Neural progenitor cell (in vitro differentiated cells): ENCODE measurements around the gene SLC27A5. TPM values are rescaled to one million over a fixed set of nuclear protein-coding genes. Genes with fewer than 3 reads are reported as not detected.
A peak's percentile ranks its signal among the peaks of the same experiment; 100 is the strongest.

Source experiments
- DNase-seq: peaks from one replicate; pipeline ENCODE4 v3.0.0-alpha.2; 2016; ENCODE audit warnings: low spot score
- H2AFZ ChIP-seq: fragments of 200-600 bp; sonication (generic); replicated peaks from 2 replicates; pipeline ENCODE4 v1.6.1; 2016; ENCODE audit warnings: antibody characterized with exemption
- H3F3A ChIP-seq: fragments of 200-600 bp; sonication (generic); 2 replicates; pipeline ENCODE4 v1.6.1; 2016; ENCODE audit warnings: antibody characterized with exemption, low read depth
- H3K27ac ChIP-seq: fragments of 200-600 bp; sonication (generic); 2 replicates; pipeline ENCODE4 v1.5.1; 2016; ENCODE audit warnings: mild to moderate bottlenecking
- H3K27me3 ChIP-seq: fragments of 200-600 bp; sonication (generic); 2 replicates; pipeline ENCODE4 v1.6.1; 2016; ENCODE audit warnings: mild to moderate bottlenecking, moderate library complexity
- H3K36me3 ChIP-seq: fragments of 200-600 bp; sonication (generic); 2 replicates; pipeline ENCODE4 v1.5.1; 2016
- H3K4me1 ChIP-seq: fragments of 200-600 bp; sonication (generic); 2 replicates; pipeline ENCODE4 v1.6.1; 2016; ENCODE audit warnings: mixed run types
- H3K4me2 ChIP-seq: fragments of 200-600 bp; sonication (generic); 2 replicates; pipeline ENCODE4 v1.6.1; 2016
- H3K4me3 ChIP-seq: fragments of 200-600 bp; sonication (generic); 2 replicates; pipeline ENCODE4 v1.5.1; 2016
- H3K79me2 ChIP-seq: fragments of 200-600 bp; sonication (generic); 2 replicates; pipeline ENCODE4 v1.6.1; 2016; ENCODE audit warnings: low read depth
- H3K9ac ChIP-seq: fragments of 200-600 bp; sonication (generic); 2 replicates; pipeline ENCODE4 v1.6.1; 2016
- H3K9me3 ChIP-seq: fragments of 200-600 bp; sonication (generic); 2 replicates; pipeline ENCODE4 v1.5.1; 2016; ENCODE audit warnings: low read depth
- H4K20me1 ChIP-seq: fragments of 200-600 bp; sonication (generic); 2 replicates; pipeline ENCODE4 v1.6.1; 2016; ENCODE audit warnings: low read depth
- H3K27ac Mint-ChIP-seq: 3 replicates; pipeline ENCODE4 v1.8.0; 2021; ENCODE audit warnings: mixed read lengths
- H3K27me3 Mint-ChIP-seq: 2 replicates; pipeline ENCODE4 v1.8.0; 2022; ENCODE audit warnings: low read depth, mild to moderate bottlenecking, inconsistent platforms, moderate library complexity, mixed read lengths; ENCODE audit not compliant: insufficient read depth
- H3K36me3 Mint-ChIP-seq: 3 replicates; pipeline ENCODE4 v1.8.0; 2021; ENCODE audit warnings: mixed read lengths
- H3K4me1 Mint-ChIP-seq: 3 replicates; pipeline ENCODE4 v1.8.0; 2021; ENCODE audit warnings: mixed read lengths
- H3K4me3 Mint-ChIP-seq: 3 replicates; pipeline ENCODE4 v1.8.0; 2021; ENCODE audit warnings: mild to moderate bottlenecking, moderate library complexity, mixed read lengths
- H3K9me3 Mint-ChIP-seq: 3 replicates; pipeline ENCODE4 v1.8.0; 2020; ENCODE audit warnings: mixed read lengths
- CTCF ChIP-seq: fragments of 200-600 bp; sonication (generic); IDR thresholded peaks from 2 replicates; pipeline ENCODE4 v1.5.1; 2017; ENCODE audit warnings: antibody characterized with exemption, mild to moderate bottlenecking
- EZH2 ChIP-seq: fragments of 200-600 bp; sonication (generic); IDR thresholded peaks from 2 replicates; pipeline ENCODE4 v1.6.1; 2017; ENCODE audit warnings: antibody characterized with exemption, mild to moderate bottlenecking, moderate library complexity
- EZH2phosphoT487 ChIP-seq: fragments of 200-600 bp; sonication (generic); IDR thresholded peaks from 2 replicates; pipeline ENCODE4 v1.6.1; 2017; ENCODE audit warnings: antibody characterized with exemption
- total RNA-seq: library from RNA; depleted of rRNA; stranded (reverse); fragments of >200 nt; gene quantifications from 2 replicates; pipeline ENCODE4 v1.2.3, GENCODE V29; 2015; ENCODE audit warnings: low replicate concordance

SLC27A5 gene
- total RNA-seq, 1 donor from 2014 or later, result 17.1 TPM

- Histone ChIP-seq H3K4me2 (no peak overlapping the region), H3K9me3 (no peaks in the 10 kb centered on the region), H4K20me1 (peaks cover 51% of the 10 kb centered on the region), H3K36me3 (no peaks in the 10 kb centered on the region), H3K4me1 (peaks cover 17% of the 10 kb centered on the region), H3K4me3 (no peak overlapping the region), H3K79me2 (peaks cover 53% of the 10 kb centered on the region), H3F3A (peaks cover 95% of the 10 kb centered on the region), H2AFZ (no peak overlapping the region), H3K27ac (peak overlapping the region; percentile 14), H3K9ac (no peak overlapping the region), H3K27me3 (no peaks in the 10 kb centered on the region)
- DNase-seq, result no peak
- TF ChIP-seq CTCF, result no peak
- TF ChIP-seq EZH2phosphoT487, result no peak
- TF ChIP-seq EZH2, result no peak
- Mint-ChIP-seq H3K27me3 (peaks cover 18% of the 10 kb centered on the region), H3K9me3 (no peaks in the 10 kb centered on the region), H3K36me3 (peaks cover 32% of the 10 kb centered on the region), H3K4me1 (peaks cover 38% of the 10 kb centered on the region), H3K27ac (peak overlapping the region; percentile 6), H3K4me3 (peak overlapping the region; percentile 13)
Measured at GRCh38 chr19:58552655-58553054, 40.9 kb upstream of the SLC27A5 start.

- no peak for DNase-seq
- Mint-ChIP-seq H3K36me3 (peaks cover 34% of the 10 kb centered on the region), H3K9me3 (no peaks in the 10 kb centered on the region), H3K4me3 (peak overlapping the region; percentile 27), H3K27ac (no peak overlapping the region), H3K4me1 (peaks cover 31% of the 10 kb centered on the region), H3K27me3 (peaks cover 24% of the 10 kb centered on the region)
- H3F3A ChIP-seq, result peaks cover 96% of the 10 kb centered on the region
- no peak overlapping the region for H3K4me3 ChIP-seq
- H3K27me3 ChIP-seq, result no peaks in the 10 kb centered on the region
- H3K4me2 ChIP-seq, result no peak overlapping the region
- H3K4me1 ChIP-seq, result peaks cover 11% of the 10 kb centered on the region
- H3K79me2 ChIP-seq, result peaks cover 53% of the 10 kb centered on the region
- H3K27ac ChIP-seq, result peak overlapping the region; percentile 14
- TF ChIP-seq EZH2 (no peak), CTCF (no peak), EZH2phosphoT487 (no peak)
- no peak overlapping the region for H3K9ac ChIP-seq
- H3K36me3 ChIP-seq, result no peaks in the 10 kb centered on the region
- H2AFZ ChIP-seq, result no peak overlapping the region
- H4K20me1 ChIP-seq, result peaks cover 51% of the 10 kb centered on the region
- no peaks in the 10 kb centered on the region for H3K9me3 ChIP-seq
Measured at GRCh38 chr19:58551577-58552471, 40.0 kb upstream of the SLC27A5 start.

GRCh38 chr19:58551123-58551497, 39.3 kb upstream of the SLC27A5 start:
- H3K9me3 ChIP-seq, result no peaks in the 10 kb centered on the region
- H3K27ac Mint-ChIP-seq, result no peak overlapping the region
- peaks cover 53% of the 10 kb centered on the region for H3K79me2 ChIP-seq
- H3K4me1 ChIP-seq, result peaks cover 18% of the 10 kb centered on the region
- no peaks in the 10 kb centered on the region for H3K36me3 ChIP-seq
- no peak overlapping the region for H2AFZ ChIP-seq
- H3K27me3 Mint-ChIP-seq, result peaks cover 25% of the 10 kb centered on the region
- peaks cover 31% of the 10 kb centered on the region for H3K4me1 Mint-ChIP-seq
- no peak overlapping the region for H3K4me3 ChIP-seq
- H4K20me1 ChIP-seq, result peaks cover 55% of the 10 kb centered on the region
- H3K4me2 ChIP-seq, result no peak overlapping the region
- no peak overlapping the region for H3K9ac ChIP-seq
- TF ChIP-seq EZH2 (no peak), EZH2phosphoT487 (no peak), CTCF (no peak)
- no peaks in the 10 kb centered on the region for H3K27me3 ChIP-seq
- H3K4me3 Mint-ChIP-seq, result peak overlapping the region; percentile 44
- peaks cover 35% of the 10 kb centered on the region for H3K36me3 Mint-ChIP-seq
- DNase-seq, result no peak
- H3K9me3 Mint-ChIP-seq, result no peaks in the 10 kb centered on the region
- peaks cover 96% of the 10 kb centered on the region for H3F3A ChIP-seq
- no peak overlapping the region for H3K27ac ChIP-seq
